Mesenteric fat pad (tissue), 1 donor: Measurements from ENCODE around the gene TEKT2. TPM values are rescaled to one million over a fixed set of nuclear protein-coding genes. Genes with fewer than 3 reads are reported as not detected.

ENCODE experiments used
- DNase-seq: peaks from one replicate; pipeline ENCODE4 v3.0.0-alpha.2; 2020; ENCODE audit warnings: low spot score
- total RNA-seq: library from RNA; stranded (reverse); fragmentation: NEBNext Ultra II Directional; extraction: Animal tissue kit (Norgen Biotek cat#: 25700); gene quantifications from one replicate; pipeline ENCODE4 v1.2.1, GENCODE V29; 2021
- donor health status: DM: yes; HTN: yes; CAD: no.

Gene TEKT2
- total RNA-seq, 1 donor from 2014 or later, result 0.35 TPM

DNA sequence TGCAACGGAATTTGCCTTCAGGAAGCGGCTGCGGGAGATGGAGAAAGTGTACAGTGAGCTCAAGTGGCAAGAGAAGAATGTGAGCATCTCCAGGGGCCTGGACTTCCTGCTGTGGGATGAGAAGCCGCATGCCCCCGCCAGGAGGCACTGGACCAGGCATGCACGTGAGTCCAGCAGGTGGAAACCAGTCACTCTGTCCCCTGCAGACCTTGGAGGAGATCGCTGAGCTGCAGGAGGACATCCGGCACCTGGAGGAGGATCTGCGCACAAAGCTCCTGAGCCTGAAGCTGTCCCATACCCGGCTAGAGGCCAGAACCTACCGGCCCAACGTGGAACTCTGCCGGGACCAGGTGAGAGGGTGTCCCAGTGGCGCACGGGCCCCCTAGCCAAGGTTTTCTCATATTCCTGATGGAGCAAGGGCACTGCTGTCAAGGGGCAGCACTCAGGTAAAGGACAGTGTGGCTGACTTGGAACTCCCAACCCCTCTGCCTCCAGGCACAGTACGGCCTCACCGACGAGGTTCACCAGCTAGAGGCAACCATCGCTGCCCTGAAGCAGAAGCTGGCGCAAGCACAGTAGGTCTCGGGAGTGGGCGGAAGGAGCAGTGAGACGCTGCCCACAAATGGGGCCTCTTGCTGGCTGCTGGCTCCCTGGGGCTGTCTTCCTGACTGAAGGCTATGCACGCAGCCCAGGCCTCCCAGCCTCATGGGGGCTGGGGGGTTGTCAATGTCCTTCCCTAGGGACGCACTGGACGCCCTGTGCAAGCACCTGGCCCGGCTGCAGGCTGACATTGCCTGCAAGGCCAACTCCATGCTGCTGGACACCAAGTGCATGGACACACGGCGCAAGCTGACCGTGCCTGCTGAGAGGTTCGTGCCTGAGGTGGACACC is 3.6 kb downstream of the TEKT2 start:
- DNase-seq, result peak; percentile 89

DNA sequence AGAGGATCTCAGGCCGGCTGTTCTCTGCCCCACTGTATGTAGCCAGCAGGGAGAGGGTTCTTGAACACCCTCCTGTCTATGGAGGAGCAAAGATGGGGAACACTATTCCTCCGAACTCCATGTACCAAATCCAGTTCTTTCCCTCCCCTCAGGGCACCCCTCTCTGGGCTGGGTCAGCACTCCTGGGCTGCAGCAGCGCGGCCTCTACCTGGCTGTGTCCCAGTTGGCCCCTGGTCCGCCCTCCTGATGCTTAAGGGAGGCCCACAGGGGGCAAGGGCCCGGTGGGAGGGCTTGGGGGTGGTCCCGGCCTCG is 4.3 kb downstream of the TEKT2 start:
- no peak for DNase-seq

DNA sequence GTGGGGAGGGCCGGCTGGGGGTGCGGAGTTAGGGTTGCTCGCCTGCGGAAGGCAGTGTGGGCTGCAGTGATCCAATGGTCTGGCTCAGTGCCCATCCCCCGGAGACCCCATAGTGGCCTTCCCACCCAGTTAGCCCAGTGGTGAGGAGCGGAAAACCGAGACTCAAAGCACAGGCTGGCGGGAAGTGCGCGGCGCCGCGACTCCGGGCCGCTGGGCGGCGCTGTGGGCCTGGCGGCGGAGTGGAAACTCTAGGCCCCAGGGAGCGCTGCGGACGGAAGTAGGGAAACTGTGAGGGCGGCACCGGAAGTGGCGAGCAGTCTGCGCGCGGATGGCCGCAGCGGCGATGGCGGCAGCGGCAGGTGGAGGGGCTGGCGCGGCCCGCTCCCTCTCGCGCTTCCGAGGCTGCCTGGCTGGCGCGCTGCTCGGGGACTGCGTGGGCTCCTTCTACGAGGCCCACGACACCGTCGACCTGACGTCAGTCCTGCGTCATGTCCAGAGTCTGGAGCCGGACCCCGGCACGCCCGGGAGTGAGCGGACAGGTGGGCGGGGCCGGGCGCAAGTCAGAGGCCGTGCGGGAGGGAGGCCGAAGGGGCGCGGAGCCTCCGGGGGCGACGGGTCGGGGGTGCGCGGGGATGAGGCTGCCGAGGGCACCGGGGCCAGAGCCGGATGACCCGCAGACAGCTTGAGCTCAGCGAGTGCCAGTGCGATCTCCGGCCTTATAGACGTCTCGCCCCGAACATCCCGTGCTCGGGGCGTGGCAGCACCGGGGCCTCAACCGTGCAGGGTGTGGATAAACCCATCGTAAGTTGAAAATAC is 4.9 kb downstream of the TEKT2 start, which contains the start of gene ADPRS:
Gene ADPRS (plus strand): TSS at position 316 of the 816 bp plus-strand sequence. CDS start 13 bp downstream, at position 329.
- DNase-seq, result peak; percentile 96

- peak; percentile 83 for DNase-seq
These were observed 5.7 kb downstream of the TEKT2 start for GRCh38 chr1:36089393-36090121.

- peak; percentile 67 for DNase-seq
These were observed 7.2 kb downstream of the TEKT2 start for GRCh38 chr1:36091141-36091540.

- DNase-seq, result peak; percentile 85
These were observed 7.8 kb downstream of the TEKT2 start for GRCh38 chr1:36091698-36092097.

- DNase-seq, result peak; percentile 60
These were observed 8.4 kb downstream of the TEKT2 start for GRCh38 chr1:36092166-36092797.

DNA sequence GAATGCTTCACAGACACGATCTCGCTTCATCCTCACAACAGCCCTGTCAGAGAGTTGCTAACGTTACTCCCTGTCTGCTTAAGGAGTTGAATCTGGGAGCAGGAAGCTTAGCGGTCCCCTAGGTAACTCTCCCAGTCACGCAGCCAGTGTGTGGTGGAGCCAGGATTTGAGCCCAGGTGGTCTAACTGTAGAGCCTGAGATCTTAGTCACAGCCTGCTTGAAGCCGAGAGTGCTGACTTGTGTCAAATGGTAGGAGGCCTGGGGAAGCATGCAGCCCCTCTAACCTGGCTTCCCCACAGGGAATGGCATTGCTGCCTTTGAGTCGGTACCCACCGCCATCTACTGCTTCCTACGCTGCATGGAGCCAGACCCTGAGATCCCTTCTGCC is 8.9 kb downstream of the TEKT2 start:
- DNase-seq, result peak; percentile 65

- no peak for DNase-seq
These were observed 9.3 kb downstream of the TEKT2 start for GRCh38 chr1:36093226-36093625.

DNA sequence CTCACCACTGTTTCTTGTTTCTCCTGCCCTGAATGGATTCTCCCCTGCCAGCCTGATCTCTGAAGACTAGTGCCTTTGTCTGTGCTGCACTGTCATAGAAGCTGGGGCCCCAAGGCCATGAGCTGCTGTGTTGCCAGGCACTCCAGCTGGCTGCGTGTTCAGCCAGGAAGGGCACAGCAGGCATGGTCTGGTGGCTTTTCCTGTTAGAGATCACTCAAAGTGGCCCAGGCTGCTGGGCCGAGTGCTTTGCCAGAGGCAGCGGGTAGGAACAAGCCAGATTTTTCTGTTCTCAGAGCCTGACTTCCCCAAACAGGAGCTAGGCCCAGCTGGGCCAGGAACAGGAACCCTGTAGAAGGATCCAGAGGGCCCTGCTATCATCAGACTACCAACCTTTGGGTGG is 10.0 kb downstream of the TEKT2 start:
- no peak for DNase-seq

GRCh38 chr1:36094621-36095061 is 10.7 kb downstream of the TEKT2 start:
- DNase-seq, result no peak

DNA sequence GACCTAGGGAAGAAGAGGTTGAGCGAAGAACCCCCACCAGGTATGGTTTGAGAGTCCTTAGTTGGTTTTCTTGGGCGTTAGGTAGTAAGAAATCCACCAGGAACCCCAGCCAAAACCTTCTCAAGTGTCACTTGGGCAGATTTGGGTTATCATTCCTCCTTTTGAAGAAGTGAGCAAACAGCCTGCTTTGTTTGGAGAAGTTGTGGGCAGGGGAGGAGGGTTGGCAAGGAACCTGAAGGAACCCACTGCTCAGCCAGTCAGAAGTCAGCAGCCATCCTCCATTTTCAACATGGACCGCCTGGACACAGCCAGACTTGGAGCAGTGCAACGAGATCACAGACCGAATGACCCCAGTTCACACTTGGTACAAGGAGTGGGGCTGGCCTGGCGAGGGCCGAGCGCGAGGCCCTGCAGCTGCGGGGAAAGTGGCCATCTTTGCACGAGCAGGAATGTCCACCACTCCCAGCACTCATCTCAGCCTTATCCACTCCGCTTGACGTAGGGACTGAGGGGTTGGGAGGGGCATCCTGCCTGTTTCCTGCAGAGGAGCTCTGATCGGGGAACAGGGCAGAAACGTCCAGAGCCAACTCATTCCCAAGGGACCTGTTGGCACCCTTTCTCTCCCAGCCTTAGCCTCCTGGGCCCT is 12.0 kb downstream of the TEKT2 start:
- DNase-seq, result no peak

DNA sequence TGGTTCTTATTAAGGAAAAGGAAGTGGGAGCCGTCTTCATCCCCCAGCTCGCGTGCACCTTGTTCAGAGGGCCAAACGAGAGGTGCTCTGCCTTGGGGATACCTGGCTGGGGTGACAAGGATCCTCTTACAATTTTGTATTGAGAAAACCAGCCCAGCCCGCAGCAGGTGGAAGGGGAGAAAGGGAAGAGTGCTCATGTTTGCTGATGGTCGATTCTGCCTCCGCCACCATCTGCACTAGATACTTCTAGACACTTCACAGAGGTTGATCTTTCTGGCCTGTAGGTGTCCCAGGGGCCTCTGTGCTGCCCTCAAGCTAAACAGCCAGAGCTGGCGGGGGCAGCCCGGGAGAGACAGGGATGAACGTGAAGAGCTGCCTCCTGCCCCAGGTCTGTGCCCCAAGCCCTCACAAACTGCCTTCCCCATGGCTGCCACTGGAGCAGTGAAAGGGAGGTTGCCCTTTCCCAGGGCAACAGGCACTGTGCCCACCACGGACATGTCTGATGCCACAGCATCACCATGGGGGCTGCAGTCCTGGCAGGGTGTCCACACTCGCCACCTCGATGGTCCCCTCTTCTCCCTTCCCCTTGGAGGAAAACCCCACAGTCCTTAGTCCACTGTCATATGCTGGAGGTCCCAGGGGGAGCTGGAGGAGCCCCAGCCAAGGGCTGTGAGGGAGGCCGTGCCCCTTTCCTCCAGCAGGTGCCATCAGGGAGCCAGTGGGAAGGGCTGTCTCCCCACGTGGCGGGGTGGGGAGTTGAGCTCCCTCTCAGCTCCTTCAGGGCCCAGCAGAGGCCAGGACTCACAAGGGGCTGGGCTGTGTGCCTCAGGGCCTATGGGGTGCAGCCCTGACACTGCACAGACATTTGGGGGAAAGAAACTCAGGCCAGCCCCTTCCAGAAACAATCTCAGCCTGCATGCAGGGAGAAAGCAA is 12.9 kb downstream of the TEKT2 start:
- no peak for DNase-seq

GRCh38 chr1:36097693-36098585 is 14.0 kb downstream of the TEKT2 start:
- DNase-seq, result no peak

- DNase-seq, result no peak
These were observed 14.9 kb downstream of the TEKT2 start for GRCh38 chr1:36098650-36099365.

DNA sequence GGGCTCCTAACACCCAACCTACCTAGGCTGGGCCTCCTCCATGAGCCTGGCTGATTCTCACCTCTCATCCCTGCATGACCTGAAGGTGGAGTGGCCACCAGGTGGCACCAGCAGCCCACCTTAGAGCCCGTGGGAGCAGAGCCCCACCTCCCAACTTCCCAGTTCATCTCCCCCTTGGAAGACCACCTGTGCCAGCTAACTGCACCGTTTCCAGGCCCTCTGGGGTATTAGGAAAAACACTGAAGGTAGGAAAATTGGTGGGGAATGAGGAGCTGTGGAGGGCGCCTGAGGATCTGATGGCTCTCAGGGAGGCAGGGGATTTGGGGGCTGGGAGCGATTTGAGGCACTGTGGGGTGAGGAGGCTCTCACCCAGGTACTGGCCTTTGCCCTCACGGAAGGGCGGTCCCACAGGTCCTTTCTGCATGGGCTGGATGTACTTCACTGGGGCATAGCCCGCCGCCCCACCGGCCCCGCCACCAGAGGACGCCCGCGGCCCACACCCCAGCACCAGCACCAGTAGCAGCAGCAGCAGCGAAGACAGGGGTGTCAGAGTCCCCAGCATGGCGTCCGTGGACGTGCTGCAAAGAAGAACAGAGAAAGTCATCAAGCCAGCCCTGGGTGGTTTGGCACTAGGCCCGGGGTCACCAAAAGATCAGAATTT is 15.9 kb downstream of the TEKT2 start:
- no peak for DNase-seq

GRCh38 chr1:36100376-36100775 is 16.5 kb downstream of the TEKT2 start:
- no peak for DNase-seq
